Inflammatory macrophage treated with lipopolysaccharide for 1 hour (primary cell): ENCODE results near the gene LRSAM1.

Source experiments
- DNase-seq, 2 donors: peaks; one replicate each; pipeline ENCODE4 v3.0.0-alpha.2; 2020 to 2022

LRSAM1 gene

GRCh38 chr9:127537014-127537413, 85.7 kb downstream of the LRSAM1 start:
- no peak for DNase-seq

DNA sequence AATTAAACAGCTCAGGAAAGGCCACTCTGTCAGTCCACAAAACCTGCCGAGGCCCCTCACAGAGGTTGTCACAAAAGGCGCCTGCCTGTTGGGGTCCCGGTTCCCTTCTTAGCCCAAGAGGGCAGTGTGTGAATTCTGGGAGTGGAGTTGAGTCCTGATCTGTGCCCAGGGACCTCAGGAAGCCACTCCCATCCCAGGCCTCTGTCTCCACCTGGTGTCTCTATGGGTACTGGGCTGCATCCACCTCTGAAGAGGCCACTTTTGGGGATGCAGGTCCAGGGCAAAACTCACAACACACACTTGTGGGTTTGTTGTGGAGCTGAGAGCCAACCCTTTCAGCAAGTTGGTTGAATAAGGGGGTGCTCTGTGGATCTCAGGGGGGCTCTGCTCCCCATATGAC, 86.5 kb downstream of the LRSAM1 start:
- DNase-seq, result no peak

GRCh38 chr9:127538849-127539258, 87.5 kb downstream of the LRSAM1 start:
- no peak for DNase-seq

DNA sequence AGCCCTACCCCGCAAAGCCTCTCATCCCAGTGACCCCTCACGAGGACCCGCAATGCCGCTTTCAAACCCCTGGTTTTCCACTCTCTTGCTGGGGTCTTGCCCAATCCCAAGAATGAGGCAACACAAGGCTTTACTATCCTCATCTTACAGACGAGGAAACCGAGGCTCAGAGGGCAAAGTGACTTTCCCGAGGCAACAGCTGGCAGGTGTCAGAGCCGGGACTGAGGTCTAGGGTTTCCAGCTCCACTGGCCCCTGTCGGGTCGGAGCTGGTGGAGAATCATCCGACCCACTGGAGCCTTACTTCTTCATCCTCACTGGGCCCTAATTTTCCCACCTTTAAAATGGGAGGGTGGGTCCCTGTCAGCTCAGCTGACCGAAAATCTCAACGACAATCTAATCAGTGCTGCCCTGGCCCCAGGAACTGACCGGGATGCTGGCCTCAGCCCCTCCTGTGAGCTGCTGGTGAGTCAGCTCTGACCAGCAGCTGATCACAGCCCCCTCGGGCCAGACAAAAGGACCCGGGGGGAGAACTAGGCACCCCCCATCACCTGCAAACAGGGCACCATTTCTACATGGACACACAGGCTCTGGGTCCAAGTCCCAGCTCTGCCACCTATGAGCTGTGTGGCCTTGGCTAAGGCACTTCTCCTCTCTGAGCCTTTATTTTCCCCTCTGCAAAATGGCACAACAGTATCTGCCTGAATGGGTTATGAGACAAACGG, 88.1 kb downstream of the LRSAM1 start:
- DNase-seq, result no peak

- DNase-seq, result no peak
These were observed 88.8 kb downstream of the LRSAM1 start for GRCh38 chr9:127539982-127540663.

DNA sequence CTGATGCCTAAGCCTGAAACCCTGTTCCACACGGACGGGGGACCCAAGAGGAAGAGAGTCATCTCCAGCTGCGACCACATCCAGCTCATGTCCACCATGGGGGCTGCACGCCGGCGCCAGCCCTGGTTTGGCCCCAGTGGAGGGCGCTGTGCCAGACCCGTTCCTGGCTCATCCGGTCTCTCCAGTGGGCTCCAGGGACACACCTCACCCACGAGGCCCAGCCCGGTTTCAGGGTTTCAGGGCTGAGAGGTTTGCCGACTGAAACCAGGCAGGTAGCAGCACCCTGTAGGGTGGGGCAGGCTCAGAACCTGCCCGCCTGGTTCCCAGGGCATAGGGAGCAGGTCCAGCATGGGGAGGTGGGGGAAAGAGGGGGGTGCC, 89.3 kb downstream of the LRSAM1 start:
- no peak for DNase-seq

- no peak for DNase-seq
These were observed 89.9 kb downstream of the LRSAM1 start for GRCh38 chr9:127541176-127541575.

DNA sequence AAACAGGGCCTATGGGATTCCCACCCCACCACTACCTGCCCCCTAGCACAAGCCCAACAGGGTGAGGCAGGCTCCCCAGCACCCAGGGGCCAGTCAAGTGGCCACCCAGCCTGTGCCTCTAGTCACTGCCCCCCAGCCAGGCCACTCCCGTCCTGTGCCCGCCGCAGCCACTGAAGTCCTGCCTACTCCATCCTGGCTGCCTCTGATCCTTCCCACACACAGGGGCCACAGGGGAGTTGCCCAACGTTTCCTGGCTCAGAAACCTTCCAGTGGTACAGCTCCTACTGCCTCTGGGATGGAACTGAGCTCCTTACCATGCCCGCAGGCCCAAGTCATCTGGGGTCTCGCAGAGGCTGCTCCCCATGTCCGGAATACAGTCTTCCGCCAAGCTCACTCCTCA, 90.6 kb downstream of the LRSAM1 start:
- DNase-seq, result peak; percentile 47 to 69

GRCh38 chr9:127543221-127543620, 91.9 kb downstream of the LRSAM1 start:
- no peak for DNase-seq

- DNase-seq, result no peak
These were observed 92.7 kb downstream of the LRSAM1 start for GRCh38 chr9:127543973-127544533.

GRCh38 chr9:127545196-127546124, 94.2 kb downstream of the LRSAM1 start:
- DNase-seq, result peak in 1 of 2 donors; percentile 31

GRCh38 chr9:127546125-127546832, 95.0 kb downstream of the LRSAM1 start:
- no peak for DNase-seq

GRCh38 chr9:127548352-127548881, 97.1 kb downstream of the LRSAM1 start:
- DNase-seq, result peak; percentile 50 to 53

DNA sequence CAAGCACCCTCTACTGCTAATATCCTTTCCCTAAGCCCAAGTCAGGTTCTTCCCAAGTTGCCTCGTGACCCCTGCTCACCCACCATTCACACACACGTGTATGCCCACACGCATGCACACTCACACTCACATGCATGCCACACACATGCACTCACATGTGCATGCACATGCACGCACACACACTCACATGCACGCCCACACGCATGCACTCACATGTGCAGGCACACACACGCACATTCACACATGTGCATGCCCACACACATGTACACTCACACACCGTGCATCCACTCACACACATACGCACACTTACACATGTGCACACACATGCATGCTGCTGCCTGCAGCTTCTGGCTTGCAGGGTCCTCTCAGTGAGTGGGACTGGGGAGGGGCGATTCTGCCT, 97.9 kb downstream of the LRSAM1 start:
- no peak for DNase-seq

GRCh38 chr9:127549751-127550150, 98.4 kb downstream of the LRSAM1 start:
- no peak for DNase-seq

DNA sequence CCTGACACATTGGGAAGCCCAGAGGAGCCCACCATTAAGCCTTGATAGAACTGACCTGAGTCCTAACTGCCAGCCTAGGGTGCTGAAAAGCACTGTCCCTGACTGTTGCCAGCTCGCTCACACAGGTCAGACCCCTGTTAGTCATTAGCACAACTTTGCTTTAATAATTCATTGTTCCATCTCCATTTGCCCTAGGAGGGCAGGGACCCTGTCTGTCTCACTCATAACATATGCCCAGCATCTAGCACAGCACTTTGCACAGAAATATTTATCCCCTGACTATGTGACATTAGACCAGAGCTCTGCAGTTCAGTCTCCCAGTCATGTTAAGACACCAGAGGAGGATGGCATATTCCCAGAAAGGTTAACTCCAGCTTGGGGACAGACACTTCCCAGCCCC, 99.0 kb downstream of the LRSAM1 start:
- DNase-seq, result no peak

- peak in 1 of 2 donors; percentile 23 for DNase-seq
These were observed 99.4 kb downstream of the LRSAM1 start for GRCh38 chr9:127550751-127551150.
